Neuronal stem cell (in vitro differentiated cells): ENCODE measurements around the gene SOX1.

ENCODE experiments used
- DNase-seq: peaks from one replicate; pipeline ENCODE4 v3.0.0-alpha.2; 2013; ENCODE audit warnings: low spot score
- H2AFZ ChIP-seq: one replicate; pipeline ENCODE4 v1.6.1; 2013; ENCODE audit warnings: mild to moderate bottlenecking, low read length, inconsistent platforms
- H2AK5ac ChIP-seq: 2 replicates; pipeline ENCODE4 v1.6.1; 2013; ENCODE audit warnings: low read depth, mild to moderate bottlenecking, inconsistent platforms, low read length, moderate library complexity, mixed read lengths
- H2BK120ac ChIP-seq: 2 replicates; pipeline ENCODE4 v1.6.1; 2013; ENCODE audit warnings: low read depth, mild to moderate bottlenecking, inconsistent platforms, low read length, moderate library complexity, mixed read lengths
- H2BK12ac ChIP-seq: one replicate; pipeline ENCODE4 v1.6.1; 2013; ENCODE audit warnings: low read length, inconsistent platforms
- H2BK15ac ChIP-seq: 2 replicates; pipeline ENCODE4 v1.6.1; 2013; ENCODE audit warnings: mild to moderate bottlenecking, low read length, inconsistent platforms, mixed read lengths
- H2BK5ac ChIP-seq: one replicate; pipeline ENCODE4 v1.6.1; 2013; ENCODE audit warnings: inconsistent platforms, mild to moderate bottlenecking, low read length, moderate library complexity
- H3K14ac ChIP-seq: one replicate; pipeline ENCODE4 v1.6.1; 2013; ENCODE audit warnings: low read length, inconsistent platforms
- H3K18ac ChIP-seq: 2 replicates; pipeline ENCODE4 v1.6.1; 2013; ENCODE audit warnings: low read length, inconsistent platforms
- H3K23ac ChIP-seq: 2 replicates; pipeline ENCODE4 v1.6.1; 2013; ENCODE audit warnings: low read depth, mild to moderate bottlenecking, mixed read lengths, low read length, inconsistent platforms; ENCODE audit not compliant: poor library complexity
- H3K27ac ChIP-seq: replicated peaks from 3 replicates; pipeline ENCODE4 v1.5.1; 2013; ENCODE audit warnings: low read length, inconsistent platforms
- H3K27me3 ChIP-seq, 3 experiments: 2 replicates each; pipeline ENCODE4 v1.6.1; 2013; ENCODE audit warnings: low read length in 3 of 3, mild to moderate bottlenecking in 2 of 3, inconsistent platforms in 1 of 3, low read depth in 1 of 3, mixed read lengths in 1 of 3, moderate library complexity in 1 of 3; ENCODE audit not compliant: control insufficient read depth in 3 of 3, insufficient read depth in 3 of 3
- H3K36me3 ChIP-seq, 2 donors: replicated peaks in 1 of 2; 2 replicates each; pipeline ENCODE4 v1.6.1; 2013; ENCODE audit warnings: low read length in 2 of 2; ENCODE audit not compliant: control insufficient read depth in 2 of 2, insufficient read depth in 2 of 2
- H3K4ac ChIP-seq: 2 replicates; pipeline ENCODE4 v1.6.1; 2013; ENCODE audit warnings: inconsistent platforms, mild to moderate bottlenecking, low read length, moderate library complexity
- H3K4me1 ChIP-seq, 2 donors: 1 replicate in 1 of 2; 2 replicates in 1 of 2; pipeline ENCODE4 v1.6.1; 2013; ENCODE audit warnings: low read length in 2 of 2, low read depth in 1 of 2; ENCODE audit not compliant: control insufficient read depth in 2 of 2, insufficient read depth in 1 of 2
- H3K4me2 ChIP-seq: one replicate; pipeline ENCODE4 v1.6.1; 2013; ENCODE audit warnings: mild to moderate bottlenecking, low read length, inconsistent platforms; ENCODE audit not compliant: insufficient read depth, poor library complexity, severe bottlenecking
- H3K4me3 ChIP-seq, 2 donors: 2 replicates each; pipeline ENCODE4 v1.5.1; 2013; ENCODE audit warnings: low read length in 2 of 2, mild to moderate bottlenecking in 2 of 2, inconsistent platforms in 1 of 2, moderate library complexity in 1 of 2
- H3K79me1 ChIP-seq: one replicate; pipeline ENCODE4 v1.6.1; 2013; ENCODE audit warnings: low read depth, mild to moderate bottlenecking, inconsistent platforms, low read length, moderate library complexity
- H3K9ac ChIP-seq: one replicate; pipeline ENCODE4 v1.6.1; 2013; ENCODE audit warnings: mild to moderate bottlenecking, low read depth, low read length, inconsistent platforms; ENCODE audit not compliant: poor library complexity
- H3K9me3 ChIP-seq, 2 donors: replicated peaks in 1 of 2; 2 replicates each; pipeline versions ENCODE3 to v1.6.1; 2013; ENCODE audit warnings: low read length in 2 of 2, mild to moderate bottlenecking in 2 of 2, inconsistent platforms in 1 of 2, low read depth in 1 of 2, mixed read lengths in 1 of 2, moderate library complexity in 1 of 2; ENCODE audit not compliant: control insufficient read depth in 2 of 2, insufficient read depth in 1 of 2
- H4K8ac ChIP-seq: one replicate; pipeline ENCODE4 v1.6.1; 2013; ENCODE audit warnings: low read depth, mild to moderate bottlenecking, inconsistent platforms, low read length, moderate library complexity
- H4K91ac ChIP-seq: one replicate; pipeline ENCODE4 v1.6.1; 2013; ENCODE audit warnings: low read length, low read depth, mild to moderate bottlenecking, inconsistent platforms; ENCODE audit not compliant: poor library complexity
- WGBS, 2 donors: extraction: QIAGEN DNeasy Blood & Tissue Kit; methylation state at CpG; one replicate each; pipeline ENCODE4 v1.1.7; 2013; ENCODE audit warnings: missing lambda C conversion rate in 2 of 2, mixed read lengths in 1 of 2; ENCODE audit not compliant: insufficient read length in 2 of 2, insufficient replicate concordance in 1 of 2; ENCODE audit errors: extremely low coverage in 2 of 2; 5-methylcytosine and 5-hydroxymethylcytosine counted together

The SOX1 gene

DNA sequence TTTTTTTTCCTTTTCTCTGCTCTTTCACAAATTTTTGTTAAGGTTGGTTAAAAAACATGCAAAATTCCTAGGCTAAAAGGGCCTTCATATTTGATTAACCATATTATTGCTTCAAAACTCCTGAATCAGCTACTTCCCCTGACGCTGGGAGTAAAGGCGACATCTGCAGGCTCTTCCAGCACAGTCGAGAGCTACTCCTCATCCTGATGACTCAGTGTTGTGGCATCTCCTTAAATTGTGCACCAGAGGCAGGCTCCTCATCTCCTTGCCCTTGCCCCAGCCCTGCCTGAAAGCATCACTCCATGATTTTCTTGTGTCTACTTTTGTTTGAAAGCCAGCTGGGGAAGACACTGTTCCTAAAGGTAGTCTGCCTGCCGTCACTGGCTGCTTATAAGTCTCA, 24.5 kb upstream of the SOX1 start:
- no peak overlapping the region for H2BK5ac ChIP-seq
- H3K27me3 ChIP-seq: peaks cover 0 to 3% (median 2%) of the 10 kb centered on the region in 3 experiments
- peaks cover 11 to 23% of the 10 kb centered on the region in 2 donors for H3K9me3 ChIP-seq
- H3K4me2 ChIP-seq: no peak overlapping the region
- no peak overlapping the region for H2BK12ac ChIP-seq
- H2AFZ ChIP-seq: no peak overlapping the region
- no peaks in the 10 kb centered on the region for H3K4me1 ChIP-seq
- H3K14ac ChIP-seq: no peak overlapping the region
- no peak overlapping the region for H3K4ac ChIP-seq
- WGBS, 2 donors: no CpG with 5 or more reads among the region's 4 CpGs
- H3K79me1 ChIP-seq: no peaks in the 10 kb centered on the region
- H2BK15ac ChIP-seq: no peak overlapping the region
- no peak overlapping the region for H2BK120ac ChIP-seq
- no peak overlapping the region for H3K27ac ChIP-seq
- H4K8ac ChIP-seq: no peak overlapping the region
- H3K9ac ChIP-seq: no peak overlapping the region
- H4K91ac ChIP-seq: no peak overlapping the region
- H3K18ac ChIP-seq: no peak overlapping the region
- H3K36me3 ChIP-seq: no peaks in the 10 kb centered on the region
- no peak for DNase-seq
- H2AK5ac ChIP-seq: no peak overlapping the region
- H3K4me3 ChIP-seq: no peak overlapping the region
- no peak overlapping the region for H3K23ac ChIP-seq

DNA sequence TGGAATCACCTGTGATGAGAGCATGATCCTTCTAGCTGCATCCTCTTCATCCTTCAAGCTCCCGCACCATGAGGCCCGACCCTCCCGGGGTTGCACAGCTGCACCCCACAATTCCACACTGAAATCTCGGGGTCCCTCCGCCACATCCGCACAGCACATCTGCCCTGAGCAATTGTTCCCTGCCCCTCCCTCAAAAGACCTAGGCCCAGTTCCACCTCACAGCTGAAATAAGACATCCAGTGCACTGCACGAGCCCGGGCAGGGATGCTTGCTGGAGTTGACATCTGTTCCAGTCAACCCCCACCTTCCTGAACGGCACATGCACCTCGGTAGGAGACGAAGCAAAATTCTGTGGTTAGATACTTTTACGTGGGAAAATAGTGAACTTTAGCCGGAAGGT, 14.7 kb upstream of the SOX1 start:
- no peak overlapping the region for H3K14ac ChIP-seq
- no peak overlapping the region for H3K4me2 ChIP-seq
- peaks cover 19 to 66% (median 51%) of the 10 kb centered on the region in 3 experiments for H3K27me3 ChIP-seq
- no peaks in the 10 kb centered on the region for H3K36me3 ChIP-seq
- H2BK5ac ChIP-seq: no peak overlapping the region
- peaks cover 2 to 17% of the 10 kb centered on the region in 2 donors for H3K9me3 ChIP-seq
- H2AFZ ChIP-seq: no peak overlapping the region
- H3K4me3 ChIP-seq: no peak overlapping the region
- no peak overlapping the region for H3K18ac ChIP-seq
- H4K8ac ChIP-seq: no peak overlapping the region
- no peak overlapping the region for H3K23ac ChIP-seq
- no peak overlapping the region for H2BK12ac ChIP-seq
- no peak overlapping the region for H3K27ac ChIP-seq
- no peak overlapping the region for H3K9ac ChIP-seq
- DNase-seq: no peak
- H3K79me1 ChIP-seq: no peaks in the 10 kb centered on the region
- H3K4me1 ChIP-seq: peaks cover 12 to 17% of the 10 kb centered on the region in 2 donors
- no peak overlapping the region for H3K4ac ChIP-seq
- no peak overlapping the region for H4K91ac ChIP-seq
- no peak overlapping the region for H2BK15ac ChIP-seq
- no CpG with 5 or more reads among the region's 13 CpGs for WGBS, 2 donors
- H2BK120ac ChIP-seq: no peak overlapping the region
- no peak overlapping the region for H2AK5ac ChIP-seq

DNA sequence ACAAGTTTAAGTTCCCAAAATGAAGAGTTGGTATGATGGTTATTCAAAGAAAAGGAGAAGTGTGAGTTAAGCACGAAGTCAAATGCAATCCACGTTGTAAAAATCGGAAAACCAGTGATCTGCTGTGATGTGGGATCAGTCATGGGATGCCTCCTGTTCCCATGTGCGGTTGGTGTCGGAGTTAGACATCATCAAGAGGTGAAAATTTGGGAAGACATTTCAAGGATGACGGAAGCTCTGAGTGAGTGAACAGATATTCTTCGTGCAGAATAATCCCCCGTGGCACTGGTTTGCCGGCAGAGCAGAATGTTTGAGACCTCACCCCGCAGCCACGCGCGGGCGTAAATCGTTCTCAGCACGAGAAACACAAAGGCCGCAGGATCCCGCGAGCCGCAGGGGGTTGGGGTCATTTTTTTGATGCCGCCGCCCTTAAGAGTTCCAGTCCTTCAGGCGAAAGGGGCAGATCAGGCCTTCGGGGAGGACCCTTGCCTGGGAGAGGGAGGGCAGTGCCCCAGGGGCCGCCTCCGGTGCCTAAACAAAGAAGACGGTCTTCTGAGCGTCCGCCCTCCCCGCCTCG, 13.7 kb upstream of the SOX1 start:
- H3K4me3 ChIP-seq: peak overlapping the region; percentile 35 to 63

DNA sequence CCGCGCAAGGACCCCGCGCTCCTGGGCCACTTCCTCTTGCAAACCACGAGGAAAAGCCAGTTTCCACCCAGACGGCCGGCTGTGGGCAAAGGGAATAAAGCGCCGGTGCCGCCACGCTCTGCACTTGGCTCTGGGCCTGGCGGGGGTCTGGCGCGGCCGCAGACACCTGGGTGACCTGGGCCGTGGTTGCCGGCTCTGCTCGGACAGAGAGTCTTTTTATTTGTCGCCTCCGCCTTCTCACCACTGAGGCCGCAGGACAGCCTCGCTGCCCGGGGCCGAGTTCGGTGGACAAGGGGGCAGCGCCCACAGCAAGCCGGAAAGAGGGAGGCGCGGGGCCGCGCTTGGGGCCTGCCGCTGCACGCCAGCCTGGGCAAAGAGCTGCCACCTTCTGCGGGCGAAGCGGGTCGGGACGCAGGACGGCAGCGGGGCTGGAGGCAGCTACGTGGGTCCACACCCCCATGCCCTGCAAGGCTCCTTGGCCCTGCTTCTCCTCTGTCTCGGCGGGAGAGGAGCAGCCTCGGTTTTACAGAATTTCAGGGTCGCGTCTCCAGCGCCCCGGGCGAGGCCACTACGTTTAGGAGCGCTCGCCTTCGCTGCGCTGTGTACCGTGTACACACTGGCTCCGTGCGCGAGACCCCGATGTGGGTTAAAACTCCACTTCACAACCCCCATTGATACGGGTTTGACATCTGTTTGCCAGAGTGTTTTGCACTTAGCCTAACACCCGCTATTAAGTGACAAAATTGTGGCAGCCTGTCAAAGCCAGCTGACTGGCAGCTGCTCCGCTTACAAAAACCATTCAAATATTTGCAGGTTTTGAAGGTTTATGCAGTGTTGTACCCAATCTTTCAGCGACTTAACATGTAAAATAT, 13.0 kb upstream of the SOX1 start:
- H3K36me3 ChIP-seq: no peaks in the 10 kb centered on the region
- peak overlapping the region; percentile 57 for H2BK120ac ChIP-seq
- H2BK12ac ChIP-seq: no peak overlapping the region
- H2BK5ac ChIP-seq: peak overlapping the region; percentile 30
- H3K9me3 ChIP-seq: peaks cover 0 to 8% of the 10 kb centered on the region in 2 donors
- H3K4me1 ChIP-seq: peaks cover 19 to 26% of the 10 kb centered on the region in 2 donors
- peak overlapping the region; percentile 1 for H2AK5ac ChIP-seq
- no peak overlapping the region for H3K14ac ChIP-seq
- no peak overlapping the region for H3K4ac ChIP-seq
- H2BK15ac ChIP-seq: peak overlapping the region; percentile 8
- no peak for DNase-seq
- H3K27me3 ChIP-seq: peaks cover 34 to 84% (median 69%) of the 10 kb centered on the region in 3 experiments
- H3K18ac ChIP-seq: peak overlapping the region; percentile 96
- H3K27ac ChIP-seq: no peak overlapping the region
- peak overlapping the region; percentile 60 for H3K9ac ChIP-seq
- H4K91ac ChIP-seq: peak overlapping the region; percentile 87
- peak overlapping the region; percentile 90 for H2AFZ ChIP-seq
- WGBS, 2 donors: no CpG with 5 or more reads among the region's 63 CpGs
- peak overlapping the region; percentile 9 for H3K23ac ChIP-seq
- H3K4me3 ChIP-seq: peak overlapping the region; percentile 35 to 63
- H3K4me2 ChIP-seq: peak overlapping the region; percentile 92
- H4K8ac ChIP-seq: no peak overlapping the region
- H3K79me1 ChIP-seq: no peaks in the 10 kb centered on the region

More for the DNA sequence above, 13.7 kb upstream of the SOX1 start:
- Histone ChIP-seq H2BK15ac (peak overlapping the region; percentile 8), H2BK5ac (no peak overlapping the region), H3K4ac (no peak overlapping the region), H3K9me3 (peaks cover 0 to 9% of the 10 kb centered on the region in 2 donors), H2AK5ac (no peak overlapping the region), H3K23ac (no peak overlapping the region), H3K36me3 (no peaks in the 10 kb centered on the region), H4K91ac (no peak overlapping the region), H2AFZ (peak overlapping the region; percentile 90), H2BK12ac (no peak overlapping the region), H3K4me1 (peaks cover 17 to 23% of the 10 kb centered on the region in 2 donors), H3K27ac (no peak overlapping the region), H3K14ac (no peak overlapping the region), H3K27me3 (peaks cover 27 to 76% (median 61%) of the 10 kb centered on the region in 3 experiments), H3K9ac (peak overlapping the region; percentile 60), H3K79me1 (no peaks in the 10 kb centered on the region), H3K18ac (peak overlapping the region; percentile 96), H2BK120ac (peak overlapping the region; percentile 57), H3K4me2 (peak overlapping the region; percentile 92), H4K8ac (no peak overlapping the region)
- no CpG with 5 or more reads among the region's 31 CpGs for WGBS, 2 donors
- no peak for DNase-seq
